Measurements from ENCODE around the gene SHCBP1L. TPM values are rescaled to one million over a fixed set of nuclear protein-coding genes. Genes with fewer than 3 reads are reported as not detected.

Gene SHCBP1L
- total and polyA plus RNA-seq, 9 of the 15 experiments (the other 6 are each of a cell fraction or from before 2014, with no cell fraction given) = not detected

GRCh38 chr1:182965861-182966260 is 12.9 kb upstream of the SHCBP1L start:
- Histone ChIP-seq H3K4me3 (no peak overlapping the region), H3K79me2 (ENCODE audit: control insufficient read depth, insufficient read depth, low read length) (no peaks in the 10 kb centered on the region), H2AFZ (ENCODE audit: low read depth, low read length) (no peak overlapping the region), H3K9me1 (ENCODE audit: control insufficient read depth, insufficient read depth, low read length) (no peaks in the 10 kb centered on the region), H4K20me1 (replicated peaks; ENCODE audit: control insufficient read depth, insufficient read depth, low read length) (no peaks in the 10 kb centered on the region), H3K27ac (ENCODE audit: extremely low read depth, low read depth, low read length) (no peak overlapping the region), H3K9ac (ENCODE audit: insufficient read depth in 1 of 2, low read depth in 2 of 2, low read length in 2 of 2) (no peak overlapping the region), H3K27me3 (ENCODE audit: control insufficient read depth in 2 of 2, insufficient read depth in 2 of 2, low read length in 2 of 2) (peaks cover 3 to 13% of the 10 kb centered on the region in 2 experiments; a peak in 4 of 5 replicates), H3K4me2 (ENCODE audit: insufficient read depth, low read length) (no peak overlapping the region), H3K4me1 (replicated peaks in 1 of 2; ENCODE audit: control insufficient read depth in 2 of 2, insufficient read depth in 2 of 2, low read length in 2 of 2) (no peaks in the 10 kb centered on the region; a peak in 1 of 5 replicates), H3K36me3 (ENCODE audit: control insufficient read depth, insufficient read depth, low read length) (no peaks in the 10 kb centered on the region), H3K9me3 (replicated peaks; ENCODE audit: control insufficient read depth, insufficient read depth, low read depth, low read length) (no peaks in the 10 kb centered on the region)
- intact Hi-C loops (cut with micrococcal nuclease) (loop anchor here (10.0 kb wide), 2 partner anchors 659 to 719 kb away; no protein-coding TSS in a partner anchor), in situ Hi-C loops (cut with MboI) (loop anchor here (25.0 kb wide), 2 partner anchors 271 to 646 kb away; no protein-coding TSS in a partner anchor)
- FAIRE-seq = no peak
- no peak for ATAC-seq
- no peak for DNase-seq (ENCODE audit: extremely low read depth in 1 of 4, low spot score in 3 of 4)
- WGBS (ENCODE audit: insufficient coverage, low coverage, missing lambda C conversion rate) = 0% methylated on average over 1 of the region's 1 CpG
- ChIA-PET POLR2A (interaction anchor here (1.0 to 1.4 kb wide), 2 partner anchors 13 to 23 kb away, joined by 4 to 6 read pairs; no protein-coding TSS in a partner anchor), CTCF (ENCODE audit: low intra/inter-chr PET ratio) (no interaction called here)
- TF ChIP-seq RAD51 (IDR thresholded peaks at IDR 0.05; ENCODE audit: borderline replicate concordance, low read depth) (no peak), ZNF407 (IDR thresholded peaks at IDR 0.05; ENCODE audit: low read depth) (no peak), ELK1 (CRISPR knock-in tag; IDR thresholded peaks at IDR 0.05) (no peak)
- no TSS peak for BruUV-seq (replicated peaks)

All from K562 (cell line).